GM21360 (cell line): Measurements from ENCODE around the gene NRG3.
"Not testable (repeated sequence)": the region's sequence is repeated elsewhere in the genome, so short reads cannot be mapped to it uniquely, and the experiment has no call there.

Experiments used
- ATAC-seq: cut with Tn5 transposase; IDR thresholded peaks from one replicate; pipeline ENCODE4 v1.9.1; 2021; ENCODE audit warnings: mild to moderate bottlenecking, moderate library complexity; ENCODE audit not compliant: unreplicated experiment

The NRG3 gene

DNA sequence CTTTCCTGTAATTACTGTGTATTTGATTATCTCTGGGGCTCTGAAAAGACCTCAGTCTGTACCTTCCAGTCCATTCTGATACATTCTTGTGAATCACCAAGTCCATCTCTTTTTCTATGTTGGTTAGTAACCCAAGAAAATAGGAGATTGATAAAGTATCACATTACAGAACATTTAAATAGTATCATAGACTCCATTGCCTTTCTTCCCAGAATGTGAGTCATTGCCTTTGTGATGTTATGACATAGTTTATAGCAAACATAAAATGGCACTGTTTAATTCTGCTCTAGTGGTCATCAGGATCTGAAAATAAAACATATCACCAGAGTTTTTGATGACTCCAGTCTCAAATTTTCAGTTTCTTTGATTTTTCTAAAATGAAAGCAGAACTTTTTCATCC, 78.4 kb downstream of the NRG3 start:
- ATAC-seq: no peak

GRCh38 chr10:81957976-81958375, 83.0 kb downstream of the NRG3 start:
- no peak for ATAC-seq

- ATAC-seq: no peak
Observed at GRCh38 chr10:81959016-81959415, 84.0 kb downstream of the NRG3 start.

GRCh38 chr10:81961451-81962184, 86.6 kb downstream of the NRG3 start:
- ATAC-seq: no peak

GRCh38 chr10:81963606-81964005, 88.6 kb downstream of the NRG3 start:
- ATAC-seq: no peak

DNA sequence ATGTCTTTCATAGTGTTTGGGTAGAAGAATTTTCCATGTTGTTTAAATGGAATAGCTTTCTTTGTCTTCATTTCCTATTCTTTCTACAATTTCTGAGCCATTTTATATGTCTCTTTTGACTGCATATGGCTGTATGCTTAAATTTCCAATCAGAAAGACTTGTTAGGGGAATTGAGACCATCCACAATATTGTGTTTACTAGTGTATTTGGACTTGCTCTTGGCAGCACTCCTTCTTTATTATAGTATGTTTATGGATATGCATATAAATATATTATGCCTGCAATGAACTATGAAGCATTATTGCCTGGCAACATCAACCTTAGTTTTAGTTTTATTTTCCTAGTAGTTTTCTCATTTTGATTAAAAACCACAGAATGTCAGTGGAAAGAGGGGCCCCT, 92.7 kb downstream of the NRG3 start:
- no peak for ATAC-seq

GRCh38 chr10:81969136-81969535, 94.1 kb downstream of the NRG3 start:
- no peak for ATAC-seq

- no peak for ATAC-seq
Observed at GRCh38 chr10:81978238-81978637, 103.2 kb downstream of the NRG3 start.

DNA sequence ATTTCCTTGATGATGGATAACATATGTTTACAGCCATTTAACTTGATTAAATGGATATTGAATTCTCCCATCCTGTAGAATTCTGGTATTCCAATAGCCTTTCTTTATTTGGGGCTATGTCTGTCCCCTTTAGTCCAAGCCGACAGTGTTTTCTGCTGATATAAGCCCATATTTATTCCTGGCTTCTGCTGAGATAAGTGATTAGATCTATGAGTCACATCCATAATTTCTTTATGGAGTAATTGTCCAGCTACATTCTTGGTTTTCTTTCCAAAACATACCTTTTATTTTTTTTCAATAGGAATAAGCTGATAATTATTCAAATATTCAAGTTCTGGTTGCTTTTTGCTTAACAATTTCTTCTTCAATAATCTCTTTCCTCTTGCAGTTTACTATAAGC, 106.7 kb downstream of the NRG3 start:
- no peak for ATAC-seq

- no peak for ATAC-seq
Observed at GRCh38 chr10:81984428-81984827, 109.4 kb downstream of the NRG3 start.

GRCh38 chr10:81995254-81995653, 120.3 kb downstream of the NRG3 start:
- no peak for ATAC-seq

DNA sequence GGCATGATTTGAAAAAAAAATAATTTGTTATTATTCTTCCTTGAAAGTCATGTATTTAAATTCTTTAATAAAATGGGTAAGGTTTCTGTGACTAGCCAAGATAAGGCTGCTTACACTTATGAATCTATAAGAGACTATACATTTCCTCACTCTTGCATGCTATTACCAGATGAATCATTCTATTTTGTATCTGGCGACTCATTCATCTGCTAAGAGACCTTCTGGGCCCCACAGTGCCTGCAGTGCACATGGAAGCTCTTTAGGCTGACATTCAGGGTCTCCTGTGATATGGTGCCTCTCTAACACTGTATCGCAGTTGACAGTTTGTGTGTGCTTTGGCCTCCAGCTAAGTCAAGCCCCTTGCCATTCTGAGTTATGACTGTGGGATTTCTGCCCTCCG, 121.9 kb downstream of the NRG3 start:
- no peak for ATAC-seq

- ATAC-seq: no peak
Observed at GRCh38 chr10:82020999-82021398, 146.0 kb downstream of the NRG3 start.

DNA sequence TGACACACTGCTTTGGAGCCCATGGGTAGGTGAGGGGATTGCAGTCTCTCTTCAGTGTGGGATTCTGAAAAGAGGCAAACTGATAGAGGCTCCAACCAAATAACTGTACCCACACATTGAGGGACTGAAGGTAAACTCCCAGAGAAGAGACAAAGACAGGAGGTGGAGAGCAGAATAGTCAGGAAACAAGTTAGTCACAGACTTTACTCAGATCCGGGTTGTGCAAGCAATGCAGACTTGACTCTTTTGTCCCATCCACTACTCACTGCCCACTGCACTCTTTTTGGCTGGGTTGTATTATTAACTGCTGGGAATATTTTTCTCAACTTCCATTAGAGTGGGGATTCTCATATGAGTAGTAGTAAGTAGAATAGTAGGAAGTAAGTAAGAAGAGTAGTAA, 152.7 kb downstream of the NRG3 start:
- ATAC-seq: no peak

- ATAC-seq: no peak
Observed at GRCh38 chr10:82037076-82037475, 162.1 kb downstream of the NRG3 start.

GRCh38 chr10:82038587-82038986, 163.6 kb downstream of the NRG3 start:
- no peak for ATAC-seq

DNA sequence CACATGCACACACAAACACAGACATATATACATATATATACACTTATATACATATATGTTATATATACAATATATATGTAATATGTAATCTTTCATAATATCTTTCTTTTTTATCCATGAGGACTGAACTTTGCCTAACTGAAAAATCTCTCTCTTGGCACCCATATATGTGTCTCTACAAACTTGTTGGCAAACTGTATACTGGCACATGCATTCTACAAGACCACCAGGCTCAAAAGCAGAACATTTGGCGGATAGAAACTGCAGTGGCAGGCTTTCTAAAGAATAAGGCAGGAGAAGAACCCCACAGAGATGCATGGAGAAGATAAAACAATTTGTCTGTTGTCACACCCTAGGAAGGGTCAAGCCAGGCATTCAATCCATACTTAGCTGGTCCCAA, 165.3 kb downstream of the NRG3 start:
- ATAC-seq: no peak

GRCh38 chr10:82041018-82041417, 166.0 kb downstream of the NRG3 start:
- no peak for ATAC-seq

DNA sequence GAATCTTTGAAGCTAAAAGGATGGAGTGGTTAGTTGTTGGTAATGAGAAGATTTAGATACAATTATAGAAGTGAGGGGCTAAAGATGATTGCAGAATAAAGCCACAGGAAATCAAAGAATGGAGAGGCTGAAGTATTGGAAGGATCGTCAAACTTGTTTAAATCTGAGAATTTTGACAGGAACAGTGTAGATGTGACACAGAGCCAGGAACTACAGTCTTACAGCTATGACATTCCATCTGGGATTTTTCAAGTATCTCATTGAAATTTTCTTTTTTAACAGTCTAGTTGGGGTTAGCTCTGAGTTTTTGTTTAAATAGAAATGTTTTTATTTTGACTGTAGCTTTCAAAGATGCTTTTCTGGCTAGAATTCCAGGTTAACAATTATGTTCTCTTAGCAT, 181.4 kb downstream of the NRG3 start:
- ATAC-seq: no peak

- not testable (repeated sequence) for ATAC-seq
Observed at GRCh38 chr10:82067192-82067591, 192.2 kb downstream of the NRG3 start.

GRCh38 chr10:82068501-82068900, 193.5 kb downstream of the NRG3 start:
- ATAC-seq: no peak

DNA sequence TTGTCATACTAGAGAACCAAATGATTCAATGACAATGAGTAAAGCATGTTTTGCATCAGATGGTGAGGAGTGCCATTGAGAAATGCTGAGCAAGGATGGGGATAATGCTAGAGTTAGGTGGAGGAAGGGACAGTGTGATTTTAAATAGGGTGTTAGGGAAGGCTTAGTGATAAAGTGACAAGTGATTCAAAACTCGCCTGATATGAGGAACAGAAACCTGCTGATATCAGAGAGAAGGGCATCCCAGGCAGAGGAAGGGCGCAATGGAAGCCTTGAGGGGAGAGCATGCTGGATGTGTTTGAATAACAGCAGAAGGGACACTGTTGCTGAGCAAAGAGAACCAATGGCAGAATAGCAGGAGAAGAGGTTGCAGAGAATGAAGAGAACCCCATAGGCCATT, 196.2 kb downstream of the NRG3 start:
- ATAC-seq: no peak

- ATAC-seq: no peak
Observed at GRCh38 chr10:82072124-82072523, 197.1 kb downstream of the NRG3 start.
